H1 (cell line): ENCODE measurements around the gene PPP1R9A. TPM values are rescaled to one million over a fixed set of nuclear protein-coding genes. Genes with fewer than 3 reads are reported as not detected.

ENCODE experiments used
- CTCF ChIA-PET: fragments of 300-600 bp; sonication (Branson Sonifier 250); formaldehyde crosslinking; loops from one replicate; lab custom pipeline; 2021; ENCODE audit not compliant: partially characterized antibody; lab: Charles Lee
- POLR2A ChIA-PET: fragments of 300-600 bp; sonication (Branson Sonifier 250); formaldehyde crosslinking; loops from one replicate; lab custom pipeline; 2021; ENCODE audit warnings: inconsistent platforms; ENCODE audit not compliant: partially characterized antibody; lab: Charles Lee
- DNase-seq, 2 experiments: peaks; one replicate each; pipeline versions ENCODE4 v3.0.0 to v3.0.0-alpha.2; 2010 to 2022; ENCODE audit warnings: low spot score in 2 of 2, low read depth in 1 of 2, mixed read lengths in 1 of 2
- FAIRE-seq: peaks from 2 replicates; lab custom pipeline; 2011; peaks lifted over from hg19 to GRCh38; lab: Jason Lieb, UNC
- H2AFZ ChIP-seq: 2 replicates; pipeline ENCODE4 v1.8.1; 2012; ENCODE audit warnings: low read length, inconsistent platforms
- H2AK5ac ChIP-seq: 2 replicates; pipeline ENCODE4 v1.6.1; 2013; ENCODE audit warnings: low read depth, low read length
- H2BK120ac ChIP-seq: replicated peaks from 2 replicates; pipeline ENCODE3; 2013; ENCODE audit warnings: low read depth, low read length, inconsistent platforms
- H2BK12ac ChIP-seq: 2 replicates; pipeline ENCODE4 v1.6.1; 2013; ENCODE audit warnings: low read depth, low read length
- H2BK15ac ChIP-seq: 2 replicates; pipeline ENCODE4 v1.6.1; 2013; ENCODE audit warnings: low read length
- H2BK20ac ChIP-seq: 2 replicates; pipeline ENCODE4 v1.6.1; 2013; ENCODE audit warnings: low read length
- H2BK5ac ChIP-seq: 2 replicates; pipeline ENCODE4 v1.6.1; 2013; ENCODE audit warnings: low read depth, low read length
- H3K14ac ChIP-seq: 2 replicates; pipeline ENCODE4 v1.6.1; 2013; ENCODE audit warnings: inconsistent platforms; ENCODE audit not compliant: insufficient read length
- H3K18ac ChIP-seq: 2 replicates; pipeline ENCODE4 v1.6.1; 2013; ENCODE audit warnings: low read length; ENCODE audit errors: extremely low read depth
- H3K23ac ChIP-seq: 2 replicates; pipeline ENCODE4 v1.6.1; 2013; ENCODE audit warnings: inconsistent platforms; ENCODE audit not compliant: insufficient read length
- H3K23me2 ChIP-seq: 2 replicates; pipeline ENCODE4 v1.6.1; 2013; ENCODE audit warnings: low read depth, low read length
- H3K27ac ChIP-seq: 2 replicates; pipeline ENCODE4 v1.6.1; 2011; ENCODE audit warnings: low read depth, low read length, inconsistent platforms
- H3K27me3 ChIP-seq, 4 experiments: replicated peaks in 1 of 4; 1 replicate in 1 of 4; 2 replicates in 3 of 4; pipeline versions ENCODE4 v1.6.1 to v1.8.1; 2011 to 2013; ENCODE audit warnings: low read length in 3 of 4, mild to moderate bottlenecking in 3 of 4, inconsistent platforms in 2 of 4, mixed read lengths in 2 of 4, moderate library complexity in 1 of 4; ENCODE audit not compliant: control insufficient read depth in 3 of 4, insufficient read depth in 3 of 4; ENCODE audit errors: extremely low read depth in 1 of 4
- H3K36me3 ChIP-seq, 4 experiments: 2 replicates each; pipeline versions ENCODE4 v1.6.1 to v1.8.1; 2011 to 2013; ENCODE audit warnings: mild to moderate bottlenecking in 4 of 4, low read length in 3 of 4, moderate library complexity in 2 of 4, control low read depth in 1 of 4, inconsistent platforms in 1 of 4; ENCODE audit not compliant: insufficient read depth in 4 of 4, control insufficient read depth in 2 of 4
- H3K4ac ChIP-seq: replicated peaks from 2 replicates; pipeline ENCODE3; 2013; ENCODE audit warnings: low read length, low read depth, mixed read lengths, inconsistent platforms; ENCODE audit not compliant: insufficient read length
- H3K4me1 ChIP-seq, 4 experiments: replicated peaks in 1 of 4; 1 replicate in 1 of 4; 2 replicates in 3 of 4; pipeline versions ENCODE4 v1.6.1 to v1.8.1; 2011 to 2013; ENCODE audit warnings: low read length in 3 of 4, inconsistent platforms in 2 of 4, mixed read lengths in 1 of 4; ENCODE audit not compliant: insufficient read depth in 4 of 4, control insufficient read depth in 3 of 4
- H3K4me2 ChIP-seq, 2 experiments: 2 replicates each; pipeline versions ENCODE4 v1.6.1 to v1.8.1; 2011 to 2013; ENCODE audit warnings: low read depth in 2 of 2, low read length in 2 of 2, control low read depth in 1 of 2, inconsistent platforms in 1 of 2, mild to moderate bottlenecking in 1 of 2; ENCODE audit not compliant: insufficient read depth in 1 of 2
- H3K4me3 ChIP-seq, 4 experiments: fragments of 200-600, 300-600 bp in 1 of 4; sonication (generic), shearing (Covaris generic), sonication (Bioruptor Twin) in 1 of 4; 2 replicates each; pipeline versions ENCODE4 v1.5.1 to v1.8.1; 2011 to 2016; ENCODE audit warnings: low read length in 4 of 4, low read depth in 3 of 4, control low read depth in 2 of 4, inconsistent platforms in 2 of 4, mild to moderate bottlenecking in 2 of 4, mixed read lengths in 1 of 4, moderate library complexity in 1 of 4; ENCODE audit not compliant: insufficient read depth in 2 of 4; ENCODE audit errors: extremely low read depth in 1 of 4
- H3K56ac ChIP-seq: replicated peaks from 2 replicates; pipeline ENCODE3; 2013; ENCODE audit warnings: low read depth, mild to moderate bottlenecking, mixed read lengths, low read length, inconsistent platforms; ENCODE audit not compliant: insufficient read length
- H3K79me1 ChIP-seq: 2 replicates; pipeline ENCODE4 v1.6.1; 2013; ENCODE audit warnings: low read depth, low read length, control low read depth
- H3K79me2 ChIP-seq, 2 experiments: 2 replicates each; pipeline versions ENCODE4 v1.6.1 to v1.8.1; 2012 to 2013; ENCODE audit warnings: low read length in 2 of 2, mild to moderate bottlenecking in 2 of 2, inconsistent platforms in 1 of 2; ENCODE audit not compliant: insufficient read depth in 2 of 2, control insufficient read depth in 1 of 2
- H3K9ac ChIP-seq, 4 experiments: replicated peaks in 1 of 4; 1 replicate in 1 of 4; 2 replicates in 3 of 4; pipeline versions ENCODE4 v1.6.1 to v1.8.1; 2011 to 2013; ENCODE audit warnings: low read depth in 3 of 4, low read length in 3 of 4, control low read depth in 2 of 4, mild to moderate bottlenecking in 2 of 4, moderate library complexity in 2 of 4, inconsistent platforms in 1 of 4; ENCODE audit errors: extremely low read depth in 1 of 4
- H3K9me3 ChIP-seq, 2 experiments: 2 replicates each; pipeline versions ENCODE4 v1.6.1 to v1.8.1; 2012 to 2013; ENCODE audit warnings: mild to moderate bottlenecking in 2 of 2, moderate library complexity in 2 of 2, control low read depth in 1 of 2, inconsistent platforms in 1 of 2, low read depth in 1 of 2, low read length in 1 of 2, mixed read lengths in 1 of 2; ENCODE audit not compliant: insufficient read depth in 2 of 2
- H4K20me1 ChIP-seq, 2 experiments: replicated peaks in 1 of 2; 2 replicates each; pipeline versions ENCODE3 to v1.8.1; 2011 to 2013; ENCODE audit warnings: inconsistent platforms in 2 of 2, low read length in 2 of 2, mild to moderate bottlenecking in 1 of 2; ENCODE audit not compliant: insufficient read depth in 2 of 2, control insufficient read depth in 1 of 2
- H4K5ac ChIP-seq: 2 replicates; pipeline ENCODE4 v1.6.1; 2013; ENCODE audit warnings: low read length, low read depth, mixed read lengths, inconsistent platforms; ENCODE audit not compliant: insufficient read length
- H4K8ac ChIP-seq: 2 replicates; pipeline ENCODE4 v1.8.0; 2013; ENCODE audit warnings: mild to moderate bottlenecking, moderate library complexity, low read length, inconsistent platforms; ENCODE audit not compliant: insufficient read depth; ENCODE audit errors: extremely low read depth
- H4K91ac ChIP-seq: replicated peaks from 2 replicates; pipeline ENCODE3; 2013; ENCODE audit warnings: low read length, mixed read lengths, inconsistent platforms; ENCODE audit not compliant: insufficient read length
- ASH2L ChIP-seq: fragments of 200-600, 300-600 bp; sonication (generic); IDR thresholded peaks from one replicate; pipeline ENCODE4 v1.7.1; 2017; ENCODE audit warnings: low read length
- ATF2 ChIP-seq: IDR thresholded peaks from 2 replicates; pipeline ENCODE4 v1.6.1; 2012; ENCODE audit warnings: low read length, inconsistent platforms
- BRCA1 ChIP-seq: IDR thresholded peaks from 2 replicates; pipeline ENCODE4 v1.6.1; 2012; ENCODE audit warnings: low read depth, low read length, improper control_type of control experiment
- CBX5 ChIP-seq: fragments of 300-800, 300-1000 bp; sonication (generic); IDR thresholded peaks from 2 replicates; pipeline ENCODE4 v1.7.1; 2016; ENCODE audit warnings: antibody characterized with exemption, low read length, low read depth
- CBX8 ChIP-seq: fragments of 300-800, 300-1000 bp; sonication (generic); IDR thresholded peaks from 2 replicates; pipeline ENCODE4 v1.7.1; 2016; ENCODE audit warnings: low read depth, low read length, borderline replicate concordance
- CHD1 ChIP-seq: IDR thresholded peaks from 2 replicates; pipeline ENCODE4 v1.6.1; 2012; ENCODE audit warnings: low read depth, low read length, improper control_type of control experiment
- GABPA ChIP-seq: IDR thresholded peaks from 2 replicates; pipeline ENCODE4 v1.6.1; 2011; ENCODE audit warnings: mild to moderate bottlenecking, low read length, moderate library complexity, borderline replicate concordance; ENCODE audit not compliant: insufficient read depth
- GTF2F1 ChIP-seq: IDR thresholded peaks from 2 replicates; pipeline ENCODE4 v1.6.1; 2012; ENCODE audit warnings: low read depth, low read length, improper control_type of control experiment, borderline replicate concordance
- JUN ChIP-seq: IDR thresholded peaks from 2 replicates; pipeline ENCODE4 v1.6.1; 2011; ENCODE audit warnings: low read depth, mild to moderate bottlenecking, improper control_type of control experiment, low read length
- MAFK ChIP-seq: IDR thresholded peaks from 2 replicates; pipeline ENCODE4 v1.6.1; 2012; ENCODE audit warnings: low read depth, mild to moderate bottlenecking, improper control_type of control experiment, low read length
- RNF2 ChIP-seq: fragments of 200-900, 300-1000 bp; sonication (generic); IDR thresholded peaks from 2 replicates; pipeline ENCODE4 v1.7.1; 2016; ENCODE audit warnings: borderline replicate concordance, low read depth, mild to moderate bottlenecking, antibody characterized with exemption, low read length; ENCODE audit not compliant: poor library complexity, severe bottlenecking; ENCODE audit errors: missing control alignments
- SRF ChIP-seq: IDR thresholded peaks from 2 replicates; pipeline ENCODE4 v1.6.1; 2011; ENCODE audit warnings: mild to moderate bottlenecking, low read depth, low read length, moderate library complexity
- TAF1 ChIP-seq: IDR thresholded peaks from 2 replicates; pipeline ENCODE4 v1.6.1; 2011; ENCODE audit warnings: mild to moderate bottlenecking, low read depth, low read length
- WGBS, 2 experiments: shearing (Covaris generic) in 1 of 2; methylation state at CpG; one replicate each; pipeline versions ENCODE4 v1.1.6 to v1.1.7; 2013 to 2015; ENCODE audit warnings: low lambda C conversion rate in 2 of 2, mixed read lengths in 2 of 2, inconsistent platforms in 1 of 2, low coverage in 1 of 2, missing lambda C conversion rate in 1 of 2; ENCODE audit not compliant: insufficient replicate concordance in 2 of 2, insufficient coverage in 1 of 2, insufficient read length in 1 of 2; ENCODE audit errors: extremely low coverage in 1 of 2, missing lambda C conversion rate in 1 of 2; 5-methylcytosine and 5-hydroxymethylcytosine counted together
- polyA plus RNA-seq, 7 experiments: library from polyadenylated mRNA; depleted of rRNA in 3 of 7; stranded (reverse) in 5 of 7; unstranded in 2 of 7; fragments of >200 nt in 5 of 7; fragments of 200-250 nt in 2 of 7; gene quantifications; 1 replicate in 5 of 7; 2 replicates in 1 of 7; 4 replicates in 1 of 7; pipeline versions ENCODE4 v1.2.1 to v1.2.3, GENCODE V29; 2011 to 2013; ENCODE audit warnings: missing spikeins in 2 of 7, mixed read lengths in 2 of 7
- total RNA-seq: library from RNA; stranded (reverse); fragmentation: NEBNext Ultra II Directional; extraction: Animal tissue kit (Norgen Biotek cat#: 25700); gene quantifications from 2 replicates; pipeline ENCODE4 v1.2.1, GENCODE V29; 2021

Gene PPP1R9A
- total and polyA plus RNA-seq, 2 of the 8 experiments (the other 6 are each of a cell fraction or from before 2014, with no cell fraction given), result 3.0 to 20.3 TPM

- no peaks in the 10 kb centered on the region for H3K27me3 ChIP-seq
- FAIRE-seq (no peak), DNase-seq (no peak)
- H4K20me1 ChIP-seq, result no peaks in the 10 kb centered on the region
- no peak overlapping the region for H2BK15ac ChIP-seq
- no peak overlapping the region for H3K4me2 ChIP-seq
- no peak overlapping the region for H2AK5ac ChIP-seq
- H3K23me2 ChIP-seq, result no peaks in the 10 kb centered on the region; the same call in 1 of the 2 replicates
- 88% methylated on average over 2 of the region's 2 CpGs; no CpG with 5 or more reads in 1 of the 2 experiments for whole genome bisulfite sequencing, 2 experiments
- H3K18ac ChIP-seq, result no peak overlapping the region
- H3K79me2 ChIP-seq, result no peaks in the 10 kb centered on the region
- no peak overlapping the region for H3K56ac ChIP-seq
- CTCF ChIA-PET, result interaction anchor here (1.5 to 1.7 kb wide), 3 partner anchors 85 to 165 kb away, joined by 3 to 8 read pairs (median 3); partner anchors contain the start of gene PON3
- no peaks in the 10 kb centered on the region for H3K36me3 ChIP-seq
- no peak overlapping the region for H3K23ac ChIP-seq
- H3K79me1 ChIP-seq, result no peaks in the 10 kb centered on the region
- no peaks in the 10 kb centered on the region for H3K4me1 ChIP-seq
- H2BK120ac ChIP-seq, result no peak overlapping the region
- H2BK12ac ChIP-seq, result no peak overlapping the region
- H3K9me3 ChIP-seq, result no peaks in the 10 kb centered on the region
- H2BK5ac ChIP-seq, result no peak overlapping the region
- no peak overlapping the region for H2AFZ ChIP-seq
- H3K27ac ChIP-seq, result no peak overlapping the region
- no peak overlapping the region for H2BK20ac ChIP-seq
- H3K14ac ChIP-seq, result no peak overlapping the region
- no peak overlapping the region for H4K5ac ChIP-seq
- POLR2A ChIA-PET, result no interaction called here
- no peak overlapping the region for H3K4me3 ChIP-seq
- H3K4ac ChIP-seq, result no peak overlapping the region
- no peak overlapping the region for H3K9ac ChIP-seq
- no peak overlapping the region for H4K8ac ChIP-seq
- H4K91ac ChIP-seq, result no peak overlapping the region
- TF ChIP-seq MAFK (no peak), SRF (no peak), CBX5 (no peak), JUN (no peak), ASH2L (no peak), CBX8 (no peak), BRCA1 (no peak), TAF1 (no peak), ATF2 (no peak), CHD1 (no peak), RNF2 (no peak), GTF2F1 (no peak), GABPA (no peak)
Observed at GRCh38 chr7:95311389-95311788, 404.0 kb downstream of the PPP1R9A start.
